HG02870 (cell line): ENCODE results near the gene ATRN.
A peak's percentile ranks its signal among the peaks of the same experiment; 100 is the strongest.
"Not testable (repeated sequence)": the region's sequence is repeated elsewhere in the genome, so short reads cannot be mapped to it uniquely, and the experiment has no call there.

ENCODE experiments used
- ATAC-seq: cut with Tn5 transposase; IDR thresholded peaks from one replicate; pipeline ENCODE4 v1.9.1; 2021; ENCODE audit warnings: mild to moderate bottlenecking, moderate library complexity; ENCODE audit not compliant: unreplicated experiment

Gene ATRN

DNA sequence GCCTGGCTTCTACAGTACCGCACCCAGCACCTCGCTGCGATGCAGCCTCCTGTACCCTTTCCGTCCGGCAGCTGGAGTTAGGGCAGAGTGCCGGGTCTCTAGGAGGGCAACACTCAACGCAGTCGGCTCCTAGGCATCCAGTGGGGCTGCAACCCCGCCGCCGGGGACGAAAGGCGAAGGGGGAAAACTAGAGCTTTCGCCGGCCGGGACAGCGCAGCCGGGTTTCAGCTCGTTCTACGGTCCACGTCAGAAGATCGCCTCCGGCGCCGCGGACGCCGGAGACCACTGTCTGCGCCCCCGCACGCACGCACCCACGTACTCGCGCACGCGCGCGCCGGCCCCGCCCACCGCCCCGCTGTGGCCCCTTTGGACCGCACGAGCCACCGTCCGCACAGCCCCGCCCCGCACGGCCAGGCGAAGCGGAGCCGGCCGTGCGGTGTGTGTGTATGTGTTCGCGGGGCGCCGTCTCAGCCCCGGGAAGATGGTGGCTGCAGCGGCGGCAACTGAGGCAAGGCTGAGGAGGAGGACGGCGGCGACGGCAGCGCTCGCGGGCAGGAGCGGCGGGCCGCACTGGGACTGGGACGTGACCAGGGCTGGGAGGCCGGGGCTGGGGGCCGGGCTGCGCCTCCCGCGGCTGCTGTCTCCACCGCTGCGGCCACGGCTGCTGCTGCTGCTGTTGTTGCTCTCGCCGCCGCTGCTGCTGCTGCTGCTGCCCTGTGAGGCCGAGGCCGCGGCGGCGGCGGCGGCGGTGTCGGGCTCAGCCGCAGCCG, at the start of gene ATRN:
ATRN (plus strand) TSS at position 392 of the 770 bp plus-strand sequence; CDS start at position 482, 90 bp downstream.
- peak; percentile 71 for ATAC-seq

- ATAC-seq: no peak
Observed at GRCh38 chr20:3421985-3422384, 48.8 kb upstream of the ATRN start.

DNA sequence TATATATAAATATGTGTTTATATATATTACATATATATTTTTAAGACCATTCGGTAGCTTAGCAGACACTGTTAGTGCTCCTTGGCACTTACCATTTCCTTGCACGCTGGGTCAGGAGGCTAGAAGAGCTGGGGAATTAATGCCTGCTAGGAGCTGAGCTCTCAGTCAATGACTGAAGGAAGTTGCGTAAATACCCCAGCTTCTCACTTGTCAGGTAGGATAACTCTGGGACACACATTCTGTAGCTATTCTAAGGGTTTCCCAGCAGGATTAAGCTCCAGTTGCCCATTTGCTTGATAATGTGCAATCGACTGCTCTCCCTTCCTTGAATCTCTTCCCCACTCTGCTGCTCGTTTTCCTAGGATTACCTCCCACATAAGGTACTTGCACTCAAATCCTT, 47.7 kb upstream of the ATRN start:
- no peak for ATAC-seq

DNA sequence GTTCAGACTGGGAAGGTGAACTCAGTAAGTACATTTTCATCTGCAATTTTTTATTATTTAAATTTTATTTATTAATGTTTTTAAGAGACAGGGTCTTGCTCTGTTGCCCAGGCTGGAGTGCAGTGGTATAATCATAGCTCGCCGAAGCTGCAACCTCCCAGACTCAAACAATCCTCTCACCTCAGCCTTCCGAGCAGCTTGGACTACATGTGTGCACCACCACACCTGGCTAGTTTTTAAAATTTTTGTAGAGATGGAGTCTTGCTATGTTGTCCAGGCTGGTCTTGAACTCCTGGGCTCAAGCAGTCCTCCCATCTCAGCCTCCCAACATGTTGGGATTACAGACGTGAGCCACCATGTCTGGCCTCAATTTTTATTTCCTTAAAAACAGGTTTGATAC, 44.1 kb upstream of the ATRN start:
- not testable (repeated sequence) for ATAC-seq

GRCh38 chr20:3430376-3431069, 40.3 kb upstream of the ATRN start:
- ATAC-seq: peak; percentile 88

DNA sequence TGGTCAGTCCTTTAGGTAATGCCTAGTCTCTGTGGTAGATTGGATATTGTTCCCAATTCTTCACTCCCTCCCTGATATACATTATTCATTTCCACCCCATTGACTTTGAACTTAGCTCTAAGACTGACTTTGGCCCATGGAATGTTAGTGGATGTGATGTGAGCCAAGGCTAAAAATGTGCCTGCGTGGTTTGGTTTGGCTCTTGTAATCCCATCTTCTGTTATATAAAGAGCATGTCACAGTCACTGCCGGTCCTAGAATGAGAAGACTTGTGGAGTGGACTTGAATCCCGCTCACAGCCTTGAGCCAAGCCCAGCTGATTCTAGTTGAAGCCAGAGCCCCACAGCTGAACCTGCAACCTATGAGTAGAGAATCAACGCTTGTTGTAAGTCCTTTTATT, 39.7 kb upstream of the ATRN start:
- ATAC-seq: no peak

DNA sequence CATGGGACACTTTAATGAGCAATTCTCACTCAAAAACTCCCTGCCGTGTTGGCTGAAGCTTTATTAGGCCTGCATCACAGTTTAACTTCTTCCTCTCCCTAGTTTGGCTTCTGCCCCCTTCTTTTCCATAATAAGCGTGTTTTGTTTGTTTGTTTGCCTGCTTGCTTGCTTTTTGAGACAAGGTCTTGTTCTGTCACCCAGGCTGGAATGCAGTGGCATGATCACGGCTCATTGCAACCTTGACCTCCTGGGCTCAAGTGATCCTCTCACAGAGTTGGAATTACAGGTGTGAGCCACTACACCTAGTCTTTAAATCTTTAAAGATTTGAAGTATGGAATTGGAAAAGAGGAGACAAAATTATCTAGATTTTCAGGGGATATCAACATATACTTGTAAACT, 38.0 kb upstream of the ATRN start:
- no peak for ATAC-seq

DNA sequence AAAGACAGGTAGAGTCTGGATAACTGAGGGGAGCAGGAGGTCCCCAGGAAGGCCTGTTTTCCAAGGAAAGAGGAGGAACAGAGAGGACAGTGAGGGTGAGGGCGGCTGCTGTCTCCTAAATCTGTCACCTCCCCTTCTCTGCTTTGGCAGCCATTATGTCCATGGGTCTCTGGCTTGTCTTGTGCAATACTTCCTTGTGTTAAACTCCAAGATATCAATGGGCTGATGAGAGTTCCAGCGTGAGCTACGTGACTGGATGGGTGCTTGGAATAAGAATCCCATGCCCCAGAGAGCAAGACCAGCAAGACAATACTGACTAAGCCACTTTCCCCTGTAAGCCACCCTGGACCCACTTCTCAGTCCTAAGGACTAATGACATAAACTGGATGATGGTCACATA, 37.1 kb upstream of the ATRN start:
- ATAC-seq: no peak

- no peak for ATAC-seq
Observed at GRCh38 chr20:3434232-3434631, 36.6 kb upstream of the ATRN start.

GRCh38 chr20:3436864-3437574, 33.8 kb upstream of the ATRN start:
- no peak for ATAC-seq

DNA sequence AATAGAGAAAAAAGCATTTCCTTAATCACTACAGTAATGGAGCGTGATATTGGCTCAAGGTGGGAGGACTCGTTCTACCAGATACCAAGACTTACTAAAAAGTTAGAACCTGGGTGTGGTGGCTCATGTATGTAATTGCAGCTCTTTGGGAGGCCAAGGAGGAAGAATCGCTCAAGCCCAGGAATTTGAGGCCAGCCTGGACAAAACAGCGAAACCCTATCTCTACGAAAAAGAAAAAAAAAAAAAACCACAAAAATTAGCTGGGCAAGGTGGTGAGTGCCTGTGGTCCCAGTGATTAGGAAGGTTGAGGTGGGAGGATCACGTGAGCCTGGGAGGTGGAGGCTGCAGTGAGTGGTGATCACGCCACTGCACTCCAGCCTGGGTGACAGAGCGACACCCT, 24.0 kb upstream of the ATRN start:
- ATAC-seq: no peak

DNA sequence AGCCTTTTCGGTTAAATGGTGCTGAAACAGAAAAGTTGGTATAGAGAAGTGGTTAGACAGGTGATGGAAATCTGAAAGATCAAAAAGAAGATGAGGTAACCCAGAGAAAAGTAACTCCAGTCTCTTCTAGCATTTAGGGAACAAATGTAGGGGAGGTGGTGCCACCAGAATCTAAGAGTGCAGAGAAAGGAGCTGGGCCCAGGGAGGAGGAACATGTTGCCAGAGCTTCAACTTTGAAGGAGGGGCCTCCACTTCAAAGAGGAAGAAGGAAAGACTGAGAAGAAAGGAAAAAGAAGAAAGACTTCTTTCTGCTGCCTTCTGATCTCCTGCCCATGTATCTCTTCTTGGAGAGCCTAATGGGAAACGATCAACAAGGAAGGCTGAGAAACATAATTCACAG, 23.5 kb upstream of the ATRN start:
- no peak for ATAC-seq

DNA sequence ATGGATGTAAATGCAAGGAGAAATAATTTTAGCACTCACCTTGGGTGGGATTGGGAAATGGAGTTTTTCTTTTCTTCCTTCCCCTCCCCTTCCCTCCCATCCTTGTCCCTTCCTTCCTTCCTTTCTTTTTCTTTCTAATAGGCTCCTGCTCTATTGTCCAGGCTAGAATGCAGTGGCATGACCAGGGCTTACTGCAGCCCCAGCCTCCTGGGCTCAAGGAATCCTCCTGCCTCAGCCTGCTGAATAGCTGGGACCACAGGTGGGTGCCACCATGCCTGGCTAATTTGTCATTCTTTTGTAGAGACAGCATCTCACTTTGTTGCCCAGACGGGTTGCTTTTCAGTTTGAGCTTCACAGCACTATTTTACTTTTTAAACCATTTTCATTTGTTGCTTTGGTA, 21.5 kb upstream of the ATRN start:
- no peak for ATAC-seq

GRCh38 chr20:3452136-3452535, 18.7 kb upstream of the ATRN start:
- no peak for ATAC-seq

DNA sequence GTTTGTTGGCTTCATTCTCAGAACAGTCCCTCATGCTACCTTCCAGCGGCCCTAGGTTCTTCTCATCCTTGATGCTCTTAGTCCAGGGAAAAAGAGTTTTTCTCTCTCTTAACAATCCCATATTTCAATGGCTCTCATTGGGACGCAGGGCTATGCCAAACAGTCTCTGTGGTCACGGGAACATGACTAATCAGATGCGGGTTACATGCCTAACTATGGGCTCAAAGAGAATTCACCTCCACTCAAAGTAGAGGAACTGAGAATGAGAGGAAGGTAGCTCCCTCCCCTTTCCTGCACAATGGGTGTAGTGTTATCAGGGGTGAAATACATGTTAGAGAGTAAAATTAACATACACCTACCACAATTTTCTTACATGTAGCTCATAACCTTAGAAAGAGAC, 18.1 kb upstream of the ATRN start:
- no peak for ATAC-seq

DNA sequence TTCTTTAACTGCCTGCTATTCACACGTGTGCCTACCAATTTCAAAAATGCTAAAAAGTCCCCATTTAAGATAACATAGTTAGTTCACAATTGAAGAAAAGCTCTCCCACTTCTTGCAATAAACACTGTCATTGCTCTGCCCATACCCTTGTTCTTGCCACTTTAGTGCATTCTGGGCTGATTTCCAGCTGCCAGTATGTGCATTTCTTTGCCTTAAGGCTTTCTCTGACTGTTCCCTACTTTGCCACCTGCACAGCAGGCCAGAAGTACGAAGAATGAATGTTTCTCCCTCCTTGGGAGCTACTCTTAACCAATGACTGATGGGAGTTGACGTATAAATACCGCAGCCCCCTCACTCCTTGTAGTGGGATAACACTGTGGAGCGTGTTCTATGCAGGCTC, 16.0 kb upstream of the ATRN start:
- no peak for ATAC-seq

GRCh38 chr20:3456648-3457047, 14.2 kb upstream of the ATRN start:
- ATAC-seq: no peak

DNA sequence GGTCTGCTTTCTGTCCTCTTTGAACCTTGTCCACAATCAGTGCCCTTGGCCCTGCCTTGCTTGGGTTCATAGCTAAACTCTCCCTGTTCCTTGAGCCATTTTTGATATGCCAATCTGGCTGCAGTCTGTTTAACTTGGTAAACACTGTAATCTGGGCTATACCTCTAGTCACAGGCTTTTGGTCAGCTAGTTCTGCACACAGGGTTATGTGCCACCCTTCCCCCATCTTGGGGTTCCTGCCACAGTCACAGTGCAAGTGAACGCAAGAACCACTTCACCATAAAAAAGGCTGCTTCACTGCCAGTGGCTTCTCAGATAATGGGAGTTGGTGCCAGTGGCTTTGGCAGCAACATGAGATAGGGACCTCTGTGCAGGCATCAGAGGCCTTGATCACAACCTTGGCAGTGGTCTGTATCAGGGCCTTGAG, 10.9 kb upstream of the ATRN start:
- no peak for ATAC-seq

- ATAC-seq: no peak
Observed at GRCh38 chr20:3461211-3461771, 9.5 kb upstream of the ATRN start.

DNA sequence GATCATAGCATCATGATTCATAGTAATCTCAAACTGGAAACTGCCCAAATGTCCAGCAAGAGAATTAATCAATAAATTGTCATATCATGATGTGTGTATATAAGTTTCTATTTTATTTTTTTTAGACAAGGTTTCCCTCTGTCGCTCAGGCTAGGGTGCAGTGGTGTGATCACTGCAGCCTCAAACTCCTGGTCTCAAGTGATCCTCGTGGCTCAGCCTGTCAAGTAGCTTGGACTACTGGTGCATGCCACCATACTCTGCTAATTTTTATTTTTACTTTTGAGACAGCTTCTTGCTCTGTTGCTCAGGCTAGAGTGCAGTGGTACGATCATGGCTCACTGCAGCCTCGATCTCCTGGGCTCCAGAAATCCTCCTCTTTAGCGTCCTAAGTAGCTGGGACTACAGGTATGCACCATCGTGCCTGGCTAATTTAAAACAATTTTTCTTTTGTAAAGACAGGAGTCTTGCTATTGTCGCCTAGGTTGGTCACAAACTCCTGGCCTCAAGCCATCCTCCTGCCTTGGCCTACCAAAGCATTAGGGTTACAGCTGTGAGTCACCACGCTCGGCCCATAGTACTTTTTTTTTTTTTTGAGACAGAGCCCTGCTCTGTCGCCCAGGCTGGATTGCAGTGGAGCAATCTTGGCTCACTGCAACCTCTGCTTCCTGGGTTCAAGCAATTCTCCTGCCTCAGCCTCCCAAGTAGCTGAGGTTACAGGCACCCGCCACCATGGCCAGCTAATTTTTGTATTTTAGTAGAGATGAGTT, 8.7 kb upstream of the ATRN start:
- ATAC-seq: no peak

DNA sequence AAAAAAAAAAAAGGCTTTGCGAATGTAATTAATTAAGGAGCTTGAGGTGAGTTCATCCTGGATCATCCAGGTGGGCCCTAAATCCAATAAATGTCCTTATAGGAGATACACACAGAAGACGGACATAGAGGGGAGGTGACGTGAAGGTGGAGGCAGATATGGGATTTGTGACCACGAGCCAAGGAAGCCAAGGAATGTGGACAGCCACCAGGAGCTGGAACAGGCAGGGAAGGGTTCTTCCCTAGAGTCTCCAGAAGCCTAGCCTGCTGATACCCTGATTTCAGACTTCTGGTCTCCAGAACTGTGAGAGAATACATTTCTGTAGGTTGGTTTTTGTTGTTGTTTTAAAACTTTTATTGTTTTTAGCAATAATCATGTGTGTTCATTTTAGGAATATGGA, 6.7 kb upstream of the ATRN start:
- ATAC-seq: no peak
